MM.1S (cell line): Measurements from ENCODE around the gene HPS5.

ENCODE experiments used
- EZH2 ChIP-seq: fragments of 300-600 bp; sonication (generic); optimal IDR thresholded peaks from 2 replicates; pipeline ENCODE3; 2017; ENCODE audit warnings: low read depth, mild to moderate bottlenecking, antibody characterized with exemption, low read length, mixed read lengths
- EZH2phosphoT487 ChIP-seq: fragments of 300-600 bp; sonication (generic); IDR thresholded peaks from 2 replicates; pipeline ENCODE4 v1.6.1; 2018; ENCODE audit warnings: antibody characterized with exemption, low read length
- TF ChIP-seq, protein P1 (sequence below): fragments of 300-600 bp; sonication (generic); IDR thresholded peaks from 2 replicates; pipeline ENCODE4 v1.5.1; 2016; ENCODE audit warnings: antibody characterized with exemption, low read length, mixed read lengths

DNA sequence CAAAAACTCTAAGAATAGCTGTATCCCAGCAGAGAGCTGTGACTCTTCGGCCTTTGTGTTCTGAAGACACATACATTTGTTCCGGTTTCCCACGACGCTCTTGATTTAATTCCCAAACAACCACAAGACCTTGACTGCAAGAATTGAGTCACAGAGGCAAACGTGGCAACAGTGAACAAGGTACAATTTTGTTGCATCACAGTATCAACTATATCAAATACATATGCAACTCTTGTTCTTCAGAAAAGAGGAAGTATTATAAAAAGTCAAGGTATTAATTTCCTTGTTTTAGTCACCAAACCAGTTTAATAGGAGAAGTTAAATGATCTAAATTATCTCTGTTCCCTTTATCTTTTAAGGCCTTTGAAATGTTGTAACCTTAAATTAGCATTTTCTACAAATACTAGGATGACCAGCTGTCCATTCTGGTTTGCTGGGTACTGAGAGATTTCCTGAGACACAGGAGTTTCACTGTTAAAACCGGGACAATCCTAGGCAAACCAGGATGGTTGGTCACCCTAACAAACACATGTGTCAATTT is 11.1 kb downstream of the HPS5 start:
- TF ChIP-seq, protein P1, sequence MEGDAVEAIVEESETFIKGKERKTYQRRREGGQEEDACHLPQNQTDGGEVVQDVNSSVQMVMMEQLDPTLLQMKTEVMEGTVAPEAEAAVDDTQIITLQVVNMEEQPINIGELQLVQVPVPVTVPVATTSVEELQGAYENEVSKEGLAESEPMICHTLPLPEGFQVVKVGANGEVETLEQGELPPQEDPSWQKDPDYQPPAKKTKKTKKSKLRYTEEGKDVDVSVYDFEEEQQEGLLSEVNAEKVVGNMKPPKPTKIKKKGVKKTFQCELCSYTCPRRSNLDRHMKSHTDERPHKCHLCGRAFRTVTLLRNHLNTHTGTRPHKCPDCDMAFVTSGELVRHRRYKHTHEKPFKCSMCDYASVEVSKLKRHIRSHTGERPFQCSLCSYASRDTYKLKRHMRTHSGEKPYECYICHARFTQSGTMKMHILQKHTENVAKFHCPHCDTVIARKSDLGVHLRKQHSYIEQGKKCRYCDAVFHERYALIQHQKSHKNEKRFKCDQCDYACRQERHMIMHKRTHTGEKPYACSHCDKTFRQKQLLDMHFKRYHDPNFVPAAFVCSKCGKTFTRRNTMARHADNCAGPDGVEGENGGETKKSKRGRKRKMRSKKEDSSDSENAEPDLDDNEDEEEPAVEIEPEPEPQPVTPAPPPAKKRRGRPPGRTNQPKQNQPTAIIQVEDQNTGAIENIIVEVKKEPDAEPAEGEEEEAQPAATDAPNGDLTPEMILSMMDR, result no peak
- TF ChIP-seq EZH2 (no peak), EZH2phosphoT487 (no peak)
